Hepatocyte (in vitro differentiated cells): ENCODE data around the gene TNFSF13B. TPM values are rescaled to one million over a fixed set of nuclear protein-coding genes. Genes with fewer than 3 reads are reported as not detected.
A peak's percentile ranks its signal among the peaks of the same experiment; 100 is the strongest.

Experiments
- DNase-seq: peaks from one replicate; pipeline ENCODE4 v3.0.0-alpha.2; 2016; ENCODE audit warnings: low spot score
- H2AFZ ChIP-seq: fragments of 200-600 bp; sonication (generic); 2 replicates; pipeline ENCODE4 v1.6.0; 2016; ENCODE audit warnings: antibody characterized with exemption, mild to moderate bottlenecking
- H3K27ac ChIP-seq: fragments of 200-600 bp; sonication (generic); 2 replicates; pipeline ENCODE4 v1.5.1; 2016; ENCODE audit warnings: mild to moderate bottlenecking
- H3K27me3 ChIP-seq: fragments of 200-600 bp; sonication (generic); 2 replicates; pipeline ENCODE4 v1.6.1; 2016
- H3K36me3 ChIP-seq: fragments of 200-600 bp; sonication (generic); replicated peaks from 2 replicates; pipeline ENCODE4 v1.5.1; 2016; ENCODE audit warnings: low read depth; ENCODE audit not compliant: insufficient read depth
- H3K4me1 ChIP-seq: fragments of 200-600 bp; sonication (generic); 2 replicates; pipeline ENCODE4 v1.5.1; 2016; ENCODE audit warnings: mild to moderate bottlenecking, moderate library complexity; ENCODE audit not compliant: insufficient read depth
- H3K4me2 ChIP-seq: fragments of 200-600 bp; sonication (generic); 2 replicates; pipeline ENCODE4 v1.6.0; 2016
- H3K4me3 ChIP-seq: fragments of 200-600 bp; sonication (generic); 2 replicates; pipeline ENCODE4 v1.5.1; 2016; ENCODE audit warnings: mild to moderate bottlenecking
- H3K79me2 ChIP-seq: fragments of 200-600 bp; sonication (generic); 2 replicates; pipeline ENCODE4 v1.6.0; 2017; ENCODE audit warnings: mild to moderate bottlenecking
- H3K9me2 ChIP-seq: fragments of 200-600 bp; sonication (generic); replicated peaks from 2 replicates; pipeline ENCODE4 v1.6.0; 2017; ENCODE audit warnings: mild to moderate bottlenecking; ENCODE audit not compliant: insufficient read depth
- H3K9me3 ChIP-seq: fragments of 200-600 bp; sonication (generic); 2 replicates; pipeline ENCODE4 v1.5.1; 2016; ENCODE audit warnings: low read depth, mild to moderate bottlenecking
- H4K20me1 ChIP-seq: fragments of 200-600 bp; sonication (generic); 2 replicates; pipeline ENCODE4 v1.6.0; 2016; ENCODE audit warnings: mild to moderate bottlenecking; ENCODE audit not compliant: insufficient read depth, poor library complexity, severe bottlenecking
- CTCF ChIP-seq: fragments of 200-600 bp; sonication (generic); IDR thresholded peaks from 2 replicates; pipeline ENCODE4 v1.5.1; 2016; ENCODE audit warnings: antibody characterized with exemption, mild to moderate bottlenecking; ENCODE audit not compliant: poor library complexity
- EZH2 ChIP-seq: fragments of 200-600 bp; sonication (generic); IDR thresholded peaks from 2 replicates; pipeline ENCODE4 v1.6.1; 2016; ENCODE audit warnings: antibody characterized with exemption, mild to moderate bottlenecking, borderline replicate concordance
- EZH2phosphoT487 ChIP-seq: fragments of 200-600 bp; sonication (generic); IDR thresholded peaks from one replicate; pipeline ENCODE4 v1.6.1; 2018; ENCODE audit warnings: antibody characterized with exemption, mild to moderate bottlenecking, low read depth, moderate library complexity; ENCODE audit not compliant: unreplicated experiment, severe bottlenecking
- WGBS: methylation state at CpG from one replicate; pipeline ENCODE4 v1.1.6; 2016; ENCODE audit warnings: low lambda C conversion rate; ENCODE audit errors: missing lambda C conversion rate; 5-methylcytosine and 5-hydroxymethylcytosine counted together
- polyA plus RNA-seq: library from polyadenylated mRNA; unstranded; fragments of >200 nt; fragmentation: Nextera tagmentation; extraction: Ambion mirVana; gene quantifications from 2 replicates; pipeline ENCODE4 v1.2.1, GENCODE V29; 2016
- total RNA-seq: library from RNA; depleted of rRNA; stranded (reverse); fragments of >200 nt; gene quantifications from 2 replicates; pipeline ENCODE4 v1.2.3, GENCODE V29; 2014

Gene TNFSF13B
- total and polyA plus RNA-seq, 2 experiments from 2014 or later: 0.97 to 1.6 TPM

- H3K27me3 ChIP-seq: no peaks in the 10 kb centered on the region
- no peaks in the 10 kb centered on the region for H3K4me1 ChIP-seq
- H2AFZ ChIP-seq: no peak overlapping the region
- no peak overlapping the region for H3K27ac ChIP-seq
- H3K4me3 ChIP-seq: no peak overlapping the region
- H3K36me3 ChIP-seq: no peaks in the 10 kb centered on the region
- no peaks in the 10 kb centered on the region for H3K9me3 ChIP-seq
- no peaks in the 10 kb centered on the region for H3K79me2 ChIP-seq
- WGBS: 27% methylated on average over 2 of the region's 2 CpGs
- DNase-seq: peak; percentile 69
- H3K4me2 ChIP-seq: no peak overlapping the region
- no peaks in the 10 kb centered on the region for H4K20me1 ChIP-seq
- TF ChIP-seq CTCF: peak; percentile 87
- no peak for TF ChIP-seq EZH2
- TF ChIP-seq EZH2phosphoT487: no peak
- no peaks in the 10 kb centered on the region for H3K9me2 ChIP-seq
These were observed 52.8 kb downstream of the TNFSF13B start for GRCh38 chr13:108322206-108322824.

GRCh38 chr13:108323031-108323430 is 53.5 kb downstream of the TNFSF13B start:
- no peaks in the 10 kb centered on the region for H3K79me2 ChIP-seq
- no peaks in the 10 kb centered on the region for H3K9me2 ChIP-seq
- H3K4me2 ChIP-seq: no peak overlapping the region
- no peak for TF ChIP-seq CTCF
- TF ChIP-seq EZH2phosphoT487: no peak
- TF ChIP-seq EZH2: no peak
- H4K20me1 ChIP-seq: no peaks in the 10 kb centered on the region
- no peaks in the 10 kb centered on the region for H3K9me3 ChIP-seq
- no peaks in the 10 kb centered on the region for H3K36me3 ChIP-seq
- H3K4me1 ChIP-seq: no peaks in the 10 kb centered on the region
- no peak for DNase-seq
- 72% methylated on average over 2 of the region's 2 CpGs for WGBS
- H3K27me3 ChIP-seq: no peaks in the 10 kb centered on the region
- H3K4me3 ChIP-seq: no peak overlapping the region
- no peak overlapping the region for H2AFZ ChIP-seq
- H3K27ac ChIP-seq: no peak overlapping the region

- no peak for DNase-seq
- Histone ChIP-seq H3K36me3 (no peaks in the 10 kb centered on the region), H3K79me2 (no peaks in the 10 kb centered on the region), H3K4me1 (no peaks in the 10 kb centered on the region), H3K9me3 (no peaks in the 10 kb centered on the region), H2AFZ (no peak overlapping the region), H3K27ac (no peak overlapping the region), H4K20me1 (no peaks in the 10 kb centered on the region), H3K4me2 (no peak overlapping the region), H3K27me3 (no peaks in the 10 kb centered on the region), H3K9me2 (no peaks in the 10 kb centered on the region), H3K4me3 (no peak overlapping the region)
- TF ChIP-seq CTCF (no peak), EZH2 (no peak), EZH2phosphoT487 (no peak)
These were observed 56.3 kb downstream of the TNFSF13B start for GRCh38 chr13:108325863-108326262.

- peak; percentile 38 for DNase-seq
- no peak for TF ChIP-seq EZH2phosphoT487
- Histone ChIP-seq H2AFZ (peak overlapping the region; percentile 10), H3K79me2 (no peaks in the 10 kb centered on the region), H4K20me1 (no peaks in the 10 kb centered on the region), H3K4me2 (no peak overlapping the region), H3K4me3 (no peak overlapping the region), H3K4me1 (no peaks in the 10 kb centered on the region), H3K27ac (no peak overlapping the region), H3K9me2 (no peaks in the 10 kb centered on the region), H3K27me3 (no peaks in the 10 kb centered on the region), H3K36me3 (no peaks in the 10 kb centered on the region), H3K9me3 (no peaks in the 10 kb centered on the region)
- WGBS: 49% methylated on average over 6 of the region's 6 CpGs
These were observed 56.8 kb downstream of the TNFSF13B start for GRCh38 chr13:108326309-108326708.
